GM18951 (cell line): ENCODE measurements around the gene LMF2.
A peak's percentile ranks its signal among the peaks of the same experiment; 100 is the strongest.

Experiments used
- POLR2A ChIP-seq: IDR thresholded peaks from 4 replicates; pipeline ENCODE4 v1.6.1; 2011; ENCODE audit warnings: mild to moderate bottlenecking; ENCODE audit not compliant: insufficient read length, insufficient read depth; ENCODE audit errors: extremely low read depth
- in situ Hi-C: fragments of 300-500 bp; cut with MboI; formaldehyde crosslinking; loops from one replicate; pipeline ENCODE4 v1.12.0; 2022; ENCODE audit warnings: low sequenced_read_pairs, mixed read lengths, inconsistent platforms; ENCODE audit not compliant: unreplicated experiment

Gene LMF2

DNA sequence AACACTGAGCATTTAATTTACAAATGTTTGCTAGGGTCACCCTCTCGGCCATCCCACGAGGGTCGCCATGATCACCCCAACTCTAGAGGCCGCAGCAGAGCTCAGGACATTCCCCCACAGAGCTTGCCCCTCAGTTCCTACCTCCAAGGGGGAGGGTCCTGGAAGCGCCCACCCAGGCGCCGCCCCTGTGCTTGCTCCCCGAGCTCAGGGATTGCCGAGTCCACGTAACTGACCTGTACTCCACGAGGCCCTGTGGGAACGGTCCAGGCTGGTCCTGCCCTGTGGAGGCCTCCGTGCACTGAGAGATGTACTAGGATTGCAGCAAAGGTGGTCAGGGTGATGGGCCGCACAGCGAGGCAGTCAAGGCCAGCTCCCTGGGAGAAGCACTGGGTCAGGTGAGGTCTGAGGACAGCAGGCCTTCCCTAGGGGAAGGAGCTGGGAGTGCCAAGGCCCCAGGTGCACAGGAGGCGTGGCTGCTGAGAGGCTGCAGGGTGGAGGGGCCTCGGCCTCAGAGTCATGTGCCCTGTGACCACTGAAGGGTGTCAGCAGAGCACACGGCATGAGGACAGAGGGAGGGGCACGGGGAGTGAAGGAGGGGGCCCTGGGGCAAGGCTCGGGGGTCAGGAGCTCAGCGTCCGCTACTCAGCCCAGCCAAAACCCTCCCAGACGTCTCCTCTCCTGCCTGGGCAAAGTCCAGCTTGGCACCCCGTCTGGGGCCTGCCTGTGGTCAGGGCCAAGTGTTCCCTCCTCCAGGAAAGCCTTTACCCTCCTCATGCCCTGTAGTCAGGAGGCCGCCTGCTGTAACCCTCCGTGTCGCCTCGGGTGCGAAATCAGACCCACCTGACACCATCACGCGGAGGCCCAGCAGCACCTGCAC lies 23.3 kb downstream of the LMF2 start:
- TF ChIP-seq POLR2A: no peak
- in situ Hi-C loops: no loop called here

GRCh38 chr22:50483556-50483955 lies 23.9 kb downstream of the LMF2 start:
- no peak for TF ChIP-seq POLR2A
- in situ Hi-C loops: no loop called here

DNA sequence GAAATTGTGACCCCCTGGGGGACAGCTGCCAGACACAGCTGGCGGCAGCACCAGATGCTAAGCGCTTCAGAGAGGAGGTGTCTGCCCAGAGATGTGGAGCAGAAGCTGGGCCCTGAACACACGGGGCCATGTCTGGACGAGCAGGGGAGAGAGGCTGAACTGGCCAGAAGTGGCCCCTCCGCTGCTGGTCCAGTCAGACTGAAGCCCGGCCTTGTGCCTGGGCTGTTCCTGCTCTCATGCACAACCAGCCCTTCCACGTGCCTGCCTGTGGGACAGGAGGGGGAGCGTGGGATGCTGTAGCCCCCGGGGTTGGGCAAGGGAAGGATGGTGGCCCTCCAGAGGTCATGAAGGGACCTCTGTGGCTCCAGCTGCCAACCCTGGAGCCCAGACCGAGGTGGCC lies 24.4 kb downstream of the LMF2 start:
- no peak for TF ChIP-seq POLR2A
- in situ Hi-C loops: no loop called here

GRCh38 chr22:50482107-50483074 lies 25.1 kb downstream of the LMF2 start:
- TF ChIP-seq POLR2A: no peak
- in situ Hi-C loops: no loop called here

DNA sequence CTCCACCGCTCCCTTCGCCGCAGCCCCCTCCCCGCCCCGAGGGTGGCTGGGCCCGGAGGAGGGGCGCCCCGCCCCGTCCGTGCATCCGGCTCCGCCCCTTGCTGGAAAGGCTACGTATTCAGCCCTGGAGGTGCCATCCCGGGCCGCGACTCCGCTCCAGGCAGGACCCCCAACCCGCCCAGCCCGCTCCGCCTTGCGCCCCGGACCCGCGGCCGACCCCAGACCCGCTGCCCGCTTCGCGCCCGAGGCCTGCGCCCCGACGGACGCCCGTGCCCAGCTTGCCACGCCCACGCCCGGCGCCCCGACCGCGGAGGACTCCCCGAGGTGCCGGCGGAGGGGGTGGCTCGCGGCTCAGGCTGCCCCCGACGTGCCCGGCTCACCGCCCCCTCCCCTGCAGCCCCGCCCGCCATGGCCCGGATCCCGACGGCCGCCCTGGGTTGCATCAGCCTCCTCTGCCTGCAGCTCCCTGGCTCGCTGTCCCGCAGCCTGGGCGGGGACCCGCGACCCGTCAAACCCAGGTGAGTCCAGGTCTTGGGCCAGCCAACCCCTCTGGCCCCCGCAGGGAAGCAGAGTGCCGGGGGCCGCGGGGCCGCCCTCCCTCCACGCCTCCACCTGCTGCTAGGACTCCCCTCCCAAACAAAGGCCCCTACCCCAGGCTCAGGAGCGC lies 25.9 kb downstream of the LMF2 start, which contains the start of gene ADM2:
TSS of gene ADM2 (plus strand) at position 104 of the 667 bp plus-strand sequence. CDS start at position 409, 305 bp downstream.
- no peak for TF ChIP-seq POLR2A
- in situ Hi-C loops: no loop called here

GRCh38 chr22:50481045-50481439 lies 26.5 kb downstream of the LMF2 start:
- TF ChIP-seq POLR2A: no peak
- in situ Hi-C loops: no loop called here

DNA sequence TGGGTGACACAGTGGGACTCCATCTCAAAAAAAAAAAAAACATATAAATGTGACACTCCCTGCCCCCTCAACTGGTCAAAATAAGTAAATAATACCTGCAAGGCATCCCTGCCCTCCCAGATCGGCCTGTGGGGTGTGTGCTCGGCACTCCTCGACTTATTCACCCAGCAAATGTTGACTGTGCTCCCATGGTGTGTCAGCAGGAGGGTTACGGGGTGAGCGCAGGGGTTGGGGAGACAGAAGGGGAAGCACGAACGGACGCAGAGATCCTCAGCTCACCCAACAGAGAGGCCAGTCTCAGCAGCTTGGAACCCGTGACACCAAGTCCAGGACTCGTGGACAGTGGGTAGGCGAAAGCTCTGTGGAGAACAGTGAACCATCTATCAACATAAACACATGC lies 27.8 kb downstream of the LMF2 start:
- no peak for TF ChIP-seq POLR2A
- in situ Hi-C loops: no loop called here

DNA sequence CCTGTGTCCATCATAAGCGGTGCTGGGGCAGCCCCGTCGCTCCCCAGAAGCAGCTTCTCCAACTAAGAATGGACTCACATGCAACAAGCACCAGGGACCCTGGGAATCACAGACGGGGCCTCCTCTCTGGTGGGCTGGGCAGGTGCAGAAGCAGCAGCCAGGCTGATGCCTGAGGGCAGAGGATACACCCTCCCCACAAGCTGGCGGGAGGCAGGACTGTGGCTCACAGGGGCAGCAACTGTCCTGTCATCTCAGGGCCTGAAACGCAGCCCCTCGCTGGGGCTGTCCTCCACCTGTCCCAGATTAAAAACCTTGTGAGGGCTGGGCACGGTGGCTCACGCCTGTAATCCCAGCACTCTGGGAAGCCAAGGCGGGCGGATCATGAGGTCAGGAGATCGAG lies 29.6 kb downstream of the LMF2 start:
- TF ChIP-seq POLR2A: no peak
- in situ Hi-C loops: no loop called here

DNA sequence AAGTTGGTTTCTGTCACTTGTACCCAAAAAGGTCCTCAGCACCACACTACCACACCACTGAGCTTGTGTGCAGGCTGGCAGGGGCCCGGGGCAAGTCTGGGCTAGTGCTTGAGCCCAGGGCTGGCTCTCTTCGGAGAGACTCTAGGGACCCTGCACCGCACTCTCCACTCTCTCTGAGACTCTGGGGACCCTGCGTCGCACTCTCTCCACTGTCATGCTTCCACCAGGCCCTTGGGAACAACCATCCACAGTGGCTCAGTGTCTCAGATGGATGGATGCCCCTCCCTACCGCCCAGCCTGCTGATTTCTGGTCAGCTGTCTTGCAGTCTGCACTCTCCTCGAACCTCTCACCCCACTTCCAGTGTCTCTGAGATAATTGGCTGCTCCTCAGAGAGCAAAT lies 30.6 kb downstream of the LMF2 start:
- in situ Hi-C loops: no loop called here
- no peak for TF ChIP-seq POLR2A

DNA sequence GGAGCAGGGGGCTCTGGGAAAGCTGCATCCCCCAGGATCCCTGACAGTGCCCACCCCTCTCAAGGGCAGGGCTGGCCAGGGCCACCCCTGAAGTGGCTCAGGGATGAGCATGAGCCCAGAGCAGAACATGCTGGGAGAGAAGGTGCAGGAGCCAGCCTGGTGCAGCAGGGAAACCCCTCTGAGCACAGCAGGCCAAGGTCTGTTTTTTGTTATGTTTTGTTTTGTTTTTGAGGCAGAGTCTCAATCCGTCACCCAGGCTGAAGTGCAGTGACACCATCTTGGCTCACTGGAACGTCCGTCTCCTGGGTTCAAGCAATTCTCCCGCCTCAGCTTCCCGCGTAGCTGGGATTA lies 31.9 kb downstream of the LMF2 start:
- in situ Hi-C loops: no loop called here
- TF ChIP-seq POLR2A: no peak

GRCh38 chr22:50474710-50475651 lies 32.5 kb downstream of the LMF2 start, which contains the start of gene SBF1:
TSS of gene SBF1 (minus strand) at chr22:50475035. CDS start at chr22:50474840, 195 bp downstream.
- in situ Hi-C loops: no loop called here

More at GRCh38 chr22:50474710-50475651, 32.5 kb downstream of the LMF2 start, which contains the start of gene SBF1:
- TF ChIP-seq POLR2A: peak; percentile 70
